ENCODE measurements around the gene MCRS1. TPM values are rescaled to one million over a fixed set of nuclear protein-coding genes. Genes with fewer than 3 reads are reported as not detected.

MCRS1 gene
- total RNA-seq, 2 donors from 2014 or later = 54.1 to 87.0 TPM

DNA sequence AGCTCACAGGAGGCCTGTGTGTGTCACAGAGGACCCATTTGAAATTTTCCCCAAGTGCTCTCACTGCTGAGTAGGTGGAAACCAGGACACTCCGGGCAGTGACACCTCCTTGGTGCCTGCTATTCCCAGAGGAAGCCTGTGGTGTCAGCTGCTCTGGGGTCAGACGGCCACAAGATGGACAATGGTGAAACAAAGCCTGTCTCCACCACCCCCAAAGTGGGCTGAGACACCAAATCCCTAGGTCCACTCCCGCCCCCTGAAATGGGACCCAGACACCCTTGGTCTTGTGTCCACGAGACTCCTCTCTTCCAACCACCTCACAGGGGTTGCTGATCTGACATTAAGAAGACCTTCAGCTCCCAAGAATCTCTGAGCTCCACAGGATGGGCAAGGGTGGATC, 22.1 kb downstream of the MCRS1 start:
- Histone ChIP-seq H3K9me3 (no peaks in the 10 kb centered on the region), H3K27me3 (replicated peaks; ENCODE audit: insufficient read depth) (no peaks in the 10 kb centered on the region), H3K36me3 (no peaks in the 10 kb centered on the region), H3K4me1 (replicated peaks) (no peaks in the 10 kb centered on the region), H3K27ac (no peak overlapping the region), H3K4me3 (no peak overlapping the region)
- DNase-seq (ENCODE audit: low spot score) = no peak
- intact Hi-C loops (cut with DNase I) = no loop called here
- no peak for TF ChIP-seq POLR2A (IDR thresholded peaks at IDR 0.05)
- no peak for TF ChIP-seq POLR2AphosphoS5 (IDR thresholded peaks at IDR 0.05)
- TF ChIP-seq, protein P1, sequence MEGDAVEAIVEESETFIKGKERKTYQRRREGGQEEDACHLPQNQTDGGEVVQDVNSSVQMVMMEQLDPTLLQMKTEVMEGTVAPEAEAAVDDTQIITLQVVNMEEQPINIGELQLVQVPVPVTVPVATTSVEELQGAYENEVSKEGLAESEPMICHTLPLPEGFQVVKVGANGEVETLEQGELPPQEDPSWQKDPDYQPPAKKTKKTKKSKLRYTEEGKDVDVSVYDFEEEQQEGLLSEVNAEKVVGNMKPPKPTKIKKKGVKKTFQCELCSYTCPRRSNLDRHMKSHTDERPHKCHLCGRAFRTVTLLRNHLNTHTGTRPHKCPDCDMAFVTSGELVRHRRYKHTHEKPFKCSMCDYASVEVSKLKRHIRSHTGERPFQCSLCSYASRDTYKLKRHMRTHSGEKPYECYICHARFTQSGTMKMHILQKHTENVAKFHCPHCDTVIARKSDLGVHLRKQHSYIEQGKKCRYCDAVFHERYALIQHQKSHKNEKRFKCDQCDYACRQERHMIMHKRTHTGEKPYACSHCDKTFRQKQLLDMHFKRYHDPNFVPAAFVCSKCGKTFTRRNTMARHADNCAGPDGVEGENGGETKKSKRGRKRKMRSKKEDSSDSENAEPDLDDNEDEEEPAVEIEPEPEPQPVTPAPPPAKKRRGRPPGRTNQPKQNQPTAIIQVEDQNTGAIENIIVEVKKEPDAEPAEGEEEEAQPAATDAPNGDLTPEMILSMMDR (IDR thresholded peaks at IDR 0.05) = no peak
- WGBS = 87% methylated on average over 4 of the region's 4 CpGs

DNA sequence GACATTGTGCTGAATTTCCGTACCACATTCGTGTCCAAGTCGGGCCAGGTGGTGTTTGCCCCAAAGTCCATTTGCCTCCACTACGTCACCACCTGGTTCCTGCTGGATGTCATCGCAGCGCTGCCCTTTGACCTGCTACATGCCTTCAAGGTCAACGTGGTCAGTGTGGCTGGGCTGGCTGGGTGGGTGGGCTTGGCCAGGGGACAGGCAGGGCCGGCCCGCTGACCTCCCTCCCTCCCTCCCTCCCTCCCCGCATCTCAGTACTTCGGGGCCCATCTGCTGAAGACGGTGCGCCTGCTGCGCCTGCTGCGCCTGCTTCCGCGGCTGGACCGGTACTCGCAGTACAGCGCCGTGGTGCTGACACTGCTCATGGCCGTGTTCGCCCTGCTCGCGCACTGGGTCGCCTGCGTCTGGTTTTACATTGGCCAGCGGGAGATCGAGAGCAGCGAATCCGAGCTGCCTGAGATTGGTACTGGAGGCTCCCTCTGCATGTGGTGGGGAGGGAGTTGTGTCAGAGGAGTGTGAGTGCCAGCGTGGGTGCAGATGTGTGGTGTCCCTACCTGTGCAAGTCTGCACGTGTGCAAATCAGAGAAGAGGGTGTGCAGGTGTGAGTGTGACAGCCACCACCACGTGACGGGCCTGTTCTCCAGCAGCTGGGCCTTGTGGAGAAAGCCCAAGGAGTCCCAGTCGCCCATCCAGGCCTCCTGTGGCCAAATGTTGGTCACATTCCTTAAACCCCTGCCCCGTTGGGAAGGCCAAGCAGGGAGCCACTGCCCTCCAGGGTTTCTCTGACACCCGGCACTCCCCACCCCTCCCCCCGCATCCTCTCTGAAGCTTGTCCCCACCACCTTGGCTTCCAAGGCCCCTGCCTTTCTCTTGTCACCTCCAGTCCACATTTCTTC, 23.8 kb downstream of the MCRS1 start:
- H3K27me3 ChIP-seq (replicated peaks; ENCODE audit: insufficient read depth) = no peaks in the 10 kb centered on the region

DNA sequence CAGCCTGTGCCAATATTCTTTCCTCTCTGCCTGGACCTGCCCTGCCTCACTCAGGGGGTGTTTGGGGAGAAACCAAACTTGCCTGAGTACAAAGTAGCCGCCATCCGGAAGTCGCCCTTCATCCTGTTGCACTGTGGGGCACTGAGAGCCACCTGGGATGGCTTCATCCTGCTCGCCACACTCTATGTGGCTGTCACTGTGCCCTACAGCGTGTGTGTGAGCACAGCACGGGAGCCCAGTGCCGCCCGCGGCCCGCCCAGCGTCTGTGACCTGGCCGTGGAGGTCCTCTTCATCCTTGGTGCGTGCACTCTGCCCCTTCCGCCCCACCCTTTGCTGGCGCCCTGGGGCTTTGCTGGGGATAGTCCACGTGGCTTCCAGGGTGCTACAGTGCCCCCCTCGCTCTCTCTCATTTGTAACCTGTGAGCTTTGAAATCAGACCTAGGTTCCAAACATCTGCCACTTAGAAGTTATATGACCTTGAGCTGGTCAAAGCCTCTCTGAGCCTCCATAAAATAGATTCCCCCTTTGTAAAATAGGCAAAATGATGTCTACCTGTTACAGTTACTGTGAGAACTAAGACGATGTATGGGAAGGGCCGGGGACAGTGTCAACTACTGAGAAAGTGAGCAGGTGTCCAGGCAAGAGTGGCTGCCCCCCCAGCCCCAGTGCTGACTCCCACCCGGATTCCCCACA, 24.6 kb downstream of the MCRS1 start:
- no peak for DNase-seq (ENCODE audit: low spot score)

More for the DNA sequence above, 23.8 kb downstream of the MCRS1 start:
- Histone ChIP-seq H3K27ac (no peak overlapping the region), H3K36me3 (no peaks in the 10 kb centered on the region), H3K4me1 (replicated peaks) (no peaks in the 10 kb centered on the region), H3K4me3 (no peak overlapping the region), H3K9me3 (no peaks in the 10 kb centered on the region)
- no peak for TF ChIP-seq POLR2AphosphoS5 (IDR thresholded peaks at IDR 0.05)
- no peak for TF ChIP-seq POLR2A (IDR thresholded peaks at IDR 0.05)
- TF ChIP-seq, protein P1 (IDR thresholded peaks at IDR 0.05) = no peak
- DNase-seq (ENCODE audit: low spot score) = no peak
- intact Hi-C loops (cut with DNase I) = no loop called here
- WGBS = 63% methylated on average over 39 of the region's 39 CpGs

DNA sequence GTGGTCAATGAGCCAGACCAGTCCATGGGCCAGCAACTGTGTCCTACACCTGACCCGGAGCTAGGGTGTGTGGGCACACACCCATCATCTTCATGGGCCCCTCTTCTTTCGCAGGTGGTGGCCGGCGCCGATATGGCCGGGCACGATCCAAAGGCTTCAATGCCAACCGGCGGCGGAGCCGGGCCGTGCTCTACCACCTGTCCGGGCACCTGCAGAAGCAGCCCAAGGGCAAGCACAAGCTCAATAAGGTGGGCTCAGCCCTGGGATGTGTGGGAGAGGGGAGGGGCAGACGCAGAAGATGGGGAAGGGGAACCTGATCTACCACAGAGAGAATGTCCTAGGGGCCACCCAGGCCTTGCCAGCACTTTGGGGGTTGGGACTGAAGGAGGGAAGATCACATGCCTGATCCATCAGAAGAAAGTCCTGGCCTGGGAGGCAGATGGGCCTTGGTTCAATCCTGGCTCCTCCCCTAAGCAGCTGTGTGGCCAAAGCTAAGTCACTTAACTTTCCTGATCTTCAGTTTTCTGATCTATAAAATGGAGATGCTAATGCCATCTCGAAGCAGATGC, 25.3 kb downstream of the MCRS1 start:
- H3K4me1 ChIP-seq (replicated peaks) = peaks cover 4% of the 10 kb centered on the region
- no peaks in the 10 kb centered on the region for H3K27me3 ChIP-seq (replicated peaks; ENCODE audit: insufficient read depth)
- no peak overlapping the region for H3K4me3 ChIP-seq
- intact Hi-C loops (cut with DNase I) = no loop called here
- no peaks in the 10 kb centered on the region for H3K36me3 ChIP-seq
- no peak for DNase-seq (ENCODE audit: low spot score)
- no peak overlapping the region for H3K27ac ChIP-seq
- TF ChIP-seq, protein P1 (IDR thresholded peaks at IDR 0.05) = no peak
- 91% methylated on average over 15 of the region's 15 CpGs for WGBS
- H3K9me3 ChIP-seq = no peaks in the 10 kb centered on the region

More for the DNA sequence above, 24.6 kb downstream of the MCRS1 start:
- H3K9me3 ChIP-seq = no peaks in the 10 kb centered on the region
- no peak overlapping the region for H3K27ac ChIP-seq
- TF ChIP-seq POLR2A (IDR thresholded peaks at IDR 0.05) (no peak), POLR2AphosphoS5 (IDR thresholded peaks at IDR 0.05) (no peak)
- TF ChIP-seq, protein P1 (IDR thresholded peaks at IDR 0.05) = no peak
- intact Hi-C loops (cut with DNase I) = no loop called here
- no peaks in the 10 kb centered on the region for H3K36me3 ChIP-seq
- H3K27me3 ChIP-seq (replicated peaks; ENCODE audit: insufficient read depth) = no peaks in the 10 kb centered on the region
- H3K4me3 ChIP-seq = no peak overlapping the region
- WGBS = 63% methylated on average over 20 of the region's 20 CpGs
- no peaks in the 10 kb centered on the region for H3K4me1 ChIP-seq (replicated peaks)
